Measurements from ENCODE around the gene ZNG1C.
"Not testable (repeated sequence)": the region's sequence is repeated elsewhere in the genome, so short reads cannot be mapped to it uniquely, and the experiment has no call there.

Gene ZNG1C

DNA sequence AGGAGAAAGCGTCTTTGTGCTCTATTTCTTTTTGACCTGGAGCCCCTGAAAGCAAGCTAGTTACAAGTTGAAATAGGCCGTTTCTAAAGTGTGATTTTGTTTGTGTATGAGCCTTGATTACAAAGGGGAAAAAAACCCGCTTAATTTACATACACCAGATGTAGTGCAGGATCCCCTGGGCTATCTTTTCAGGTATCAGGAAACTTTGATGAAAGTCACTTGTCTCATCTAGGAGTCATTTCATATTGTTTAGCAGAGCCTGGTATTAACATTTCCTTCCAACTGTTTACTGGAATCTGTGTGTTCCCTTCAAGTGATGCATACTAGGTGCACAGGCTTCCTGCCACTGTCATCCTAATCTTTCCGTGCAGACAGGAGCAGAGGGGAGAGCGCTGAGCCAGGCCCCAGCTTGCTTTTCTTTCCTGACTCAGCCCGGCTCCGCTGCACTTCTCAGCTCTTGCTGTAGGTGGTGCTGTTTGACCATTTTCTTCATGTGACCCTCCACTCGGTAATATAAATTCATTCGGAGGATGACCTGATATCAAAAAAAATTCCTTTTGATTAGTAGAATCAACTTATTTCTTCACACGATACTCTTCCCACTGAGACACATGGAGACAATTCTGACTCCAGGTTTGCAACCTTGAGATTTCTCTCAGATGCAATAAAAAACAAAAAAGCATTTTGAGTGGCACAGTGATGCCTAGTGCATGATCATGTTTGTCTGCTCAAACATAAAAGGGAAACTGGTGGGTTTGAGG lies 100.7 kb downstream of the ZNG1C start:
- DNase-seq (ENCODE audit: low read depth) = not testable (repeated sequence)

DNA sequence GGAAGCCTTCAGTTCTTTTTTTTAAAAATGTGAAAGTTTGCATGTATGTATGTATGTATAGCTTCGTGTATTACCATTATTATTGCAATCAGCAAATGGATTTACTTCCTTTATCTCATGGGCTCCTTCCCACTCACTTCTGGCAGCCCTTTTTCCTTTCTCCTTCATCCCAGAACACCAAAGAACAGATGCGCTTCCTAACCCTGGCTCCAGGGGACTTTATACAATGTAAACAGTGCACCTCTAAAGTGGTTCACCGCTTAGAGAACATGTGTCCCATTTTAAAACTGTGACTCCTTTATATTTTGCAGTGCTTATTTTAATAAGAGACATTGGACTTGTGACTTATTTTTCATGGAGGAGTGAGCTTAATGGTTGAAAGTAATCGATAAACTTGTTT lies 101.5 kb downstream of the ZNG1C start:
- DNase-seq (ENCODE audit: low read depth) = not testable (repeated sequence)

DNA sequence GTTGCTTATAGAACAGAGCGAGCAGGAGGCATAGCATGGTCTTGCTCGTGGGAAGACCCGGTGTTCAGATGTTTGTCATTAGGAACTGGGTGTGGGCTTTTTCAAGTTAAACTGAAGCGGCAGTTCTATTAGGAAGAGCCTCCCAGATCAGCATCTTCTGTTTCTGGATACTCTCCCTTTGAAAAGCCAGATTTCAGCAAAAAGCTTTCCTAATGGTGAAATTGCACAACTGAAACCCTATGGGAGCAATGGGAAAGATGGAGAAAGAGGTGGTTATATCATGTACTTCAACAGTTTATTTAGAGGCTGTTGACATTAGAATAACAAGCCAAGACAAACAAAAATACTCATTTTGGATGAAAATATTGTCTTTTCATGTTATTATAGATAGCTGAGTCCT lies 102.2 kb downstream of the ZNG1C start:
- not testable (repeated sequence) for DNase-seq (ENCODE audit: low read depth)
